ENCODE results near the gene RAB44. TPM values are rescaled to one million over a fixed set of nuclear protein-coding genes. Genes with fewer than 3 reads are reported as not detected.
A peak's percentile ranks its signal among the peaks of the same experiment; 100 is the strongest.

RAB44 gene
- total and polyA plus RNA-seq, 2 of the 13 experiments (the other 11 are each of a cell fraction or from before 2014, with no cell fraction given) = not detected

DNA sequence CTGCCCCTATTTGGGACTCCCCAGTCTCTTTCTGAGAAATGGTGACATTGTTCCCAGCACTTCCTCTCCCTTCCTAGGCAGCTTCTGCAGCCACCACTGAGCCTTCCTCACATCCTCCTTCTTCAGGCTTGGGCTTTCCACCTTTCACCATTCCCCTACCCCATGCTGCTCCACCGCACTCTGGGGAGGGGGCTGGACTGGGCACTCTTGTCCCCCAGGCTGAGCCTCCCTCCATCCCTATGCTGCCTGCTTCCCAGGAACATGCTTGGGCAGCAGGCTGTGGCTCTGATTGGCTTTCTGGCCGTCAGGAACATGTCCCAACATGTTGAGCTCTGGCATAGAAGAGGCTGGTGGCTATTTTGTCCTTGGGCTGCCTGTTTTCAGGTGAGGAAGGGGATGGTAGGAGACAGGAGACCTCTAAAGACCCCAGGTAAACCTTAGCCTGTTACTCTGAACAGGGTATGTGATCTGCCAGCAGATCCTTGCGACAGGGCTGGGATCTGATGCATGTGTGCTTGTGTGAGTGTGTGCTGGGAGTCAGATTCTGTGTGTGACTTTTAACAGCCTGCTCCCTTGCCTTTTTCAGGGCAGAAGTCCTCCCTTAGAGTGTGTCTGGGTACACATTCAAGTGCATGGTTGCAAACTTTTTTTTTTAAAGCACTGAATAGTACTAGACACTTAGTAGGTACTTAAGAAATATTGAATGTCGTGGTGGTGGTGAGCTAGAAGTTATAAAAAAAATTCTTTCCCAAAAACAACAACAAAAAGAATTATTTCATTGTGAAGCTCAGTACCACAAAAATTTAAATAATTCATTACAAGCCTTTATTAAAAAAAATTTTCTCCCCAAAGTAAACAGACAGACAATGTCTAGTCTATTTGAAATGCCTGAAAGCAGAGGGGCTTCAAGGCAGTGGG, 21.2 kb upstream of the RAB44 start (continued):
- TF ChIP-seq, protein P1, sequence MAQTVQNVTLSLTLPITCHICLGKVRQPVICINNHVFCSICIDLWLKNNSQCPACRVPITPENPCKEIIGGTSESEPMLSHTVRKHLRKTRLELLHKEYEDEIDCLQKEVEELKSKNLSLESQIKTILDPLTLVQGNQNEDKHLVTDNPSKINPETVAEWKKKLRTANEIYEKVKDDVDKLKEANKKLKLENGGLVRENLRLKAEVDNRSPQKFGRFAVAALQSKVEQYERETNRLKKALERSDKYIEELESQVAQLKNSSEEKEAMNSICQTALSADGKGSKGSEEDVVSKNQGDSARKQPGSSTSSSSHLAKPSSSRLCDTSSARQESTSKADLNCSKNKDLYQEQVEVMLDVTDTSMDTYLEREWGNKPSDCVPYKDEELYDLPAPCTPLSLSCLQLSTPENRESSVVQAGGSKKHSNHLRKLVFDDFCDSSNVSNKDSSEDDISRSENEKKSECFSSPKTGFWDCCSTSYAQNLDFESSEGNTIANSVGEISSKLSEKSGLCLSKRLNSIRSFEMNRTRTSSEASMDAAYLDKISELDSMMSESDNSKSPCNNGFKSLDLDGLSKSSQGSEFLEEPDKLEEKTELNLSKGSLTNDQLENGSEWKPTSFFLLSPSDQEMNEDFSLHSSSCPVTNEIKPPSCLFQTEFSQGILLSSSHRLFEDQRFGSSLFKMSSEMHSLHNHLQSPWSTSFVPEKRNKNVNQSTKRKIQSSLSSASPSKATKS (CRISPR knock-in tag; IDR thresholded peaks at IDR 0.05) = no peak
- TF ChIP-seq SPEN (CRISPR knock-in tag; IDR thresholded peaks at IDR 0.05; ENCODE audit: low read depth) (peak; percentile 37; the same call in 1 of the 2 replicates), ZNF720 (CRISPR knock-in tag; IDR thresholded peaks at IDR 0.05) (no peak), ZNF501 (CRISPR knock-in tag; IDR thresholded peaks at IDR 0.05) (peak; percentile 56; the same call in 1 of the 2 replicates), ATM (IDR thresholded peaks at IDR 0.05; ENCODE audit: borderline replicate concordance) (no peak), ZNF24 (IDR thresholded peaks at IDR 0.05) (no peak), ZMAT3 (CRISPR knock-in tag; conservative IDR thresholded peaks at IDR 0.05) (peak; percentile 82), ZNF333 (CRISPR knock-in tag; IDR thresholded peaks at IDR 0.05; ENCODE audit: borderline replicate concordance) (no peak), ZNF792 (CRISPR knock-in tag; IDR thresholded peaks at IDR 0.05) (peak; percentile 67), ZSCAN30 (CRISPR knock-in tag; IDR thresholded peaks at IDR 0.05) (peak; percentile 73; the same call in 1 of the 2 replicates), TP53 (CRISPR knock-in tag; conservative IDR thresholded peaks at IDR 0.05) (peak; percentile 100), ZBTB3 (CRISPR knock-in tag; IDR thresholded peaks at IDR 0.05; ENCODE audit: borderline replicate concordance, low read depth) (no peak), NFYB (CRISPR knock-in tag; IDR thresholded peaks at IDR 0.05) (peak; percentile 70; the same call in 1 of the 2 replicates), ZNF556 (CRISPR knock-in tag; IDR thresholded peaks at IDR 0.05; ENCODE audit: borderline replicate concordance) (no peak), ZNF713 (CRISPR knock-in tag; IDR thresholded peaks at IDR 0.05) (no peak), ZNF30 (CRISPR knock-in tag; IDR thresholded peaks at IDR 0.05) (no peak), ZNF441 (CRISPR knock-in tag; IDR thresholded peaks at IDR 0.05; ENCODE audit: borderline replicate concordance) (peak; percentile 86)
- TF ChIP-seq, protein P2, sequence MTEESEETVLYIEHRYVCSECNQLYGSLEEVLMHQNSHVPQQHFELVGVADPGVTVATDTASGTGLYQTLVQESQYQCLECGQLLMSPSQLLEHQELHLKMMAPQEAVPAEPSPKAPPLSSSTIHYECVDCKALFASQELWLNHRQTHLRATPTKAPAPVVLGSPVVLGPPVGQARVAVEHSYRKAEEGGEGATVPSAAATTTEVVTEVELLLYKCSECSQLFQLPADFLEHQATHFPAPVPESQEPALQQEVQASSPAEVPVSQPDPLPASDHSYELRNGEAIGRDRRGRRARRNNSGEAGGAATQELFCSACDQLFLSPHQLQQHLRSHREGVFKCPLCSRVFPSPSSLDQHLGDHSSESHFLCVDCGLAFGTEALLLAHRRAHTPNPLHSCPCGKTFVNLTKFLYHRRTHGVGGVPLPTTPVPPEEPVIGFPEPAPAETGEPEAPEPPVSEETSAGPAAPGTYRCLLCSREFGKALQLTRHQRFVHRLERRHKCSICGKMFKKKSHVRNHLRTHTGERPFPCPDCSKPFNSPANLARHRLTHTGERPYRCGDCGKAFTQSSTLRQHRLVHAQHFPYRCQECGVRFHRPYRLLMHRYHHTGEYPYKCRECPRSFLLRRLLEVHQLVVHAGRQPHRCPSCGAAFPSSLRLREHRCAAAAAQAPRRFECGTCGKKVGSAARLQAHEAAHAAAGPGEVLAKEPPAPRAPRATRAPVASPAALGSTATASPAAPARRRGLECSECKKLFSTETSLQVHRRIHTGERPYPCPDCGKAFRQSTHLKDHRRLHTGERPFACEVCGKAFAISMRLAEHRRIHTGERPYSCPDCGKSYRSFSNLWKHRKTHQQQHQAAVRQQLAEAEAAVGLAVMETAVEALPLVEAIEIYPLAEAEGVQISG (CRISPR knock-in tag; IDR thresholded peaks at IDR 0.05) = peak; percentile 55
- TF ChIP-seq, protein P3, sequence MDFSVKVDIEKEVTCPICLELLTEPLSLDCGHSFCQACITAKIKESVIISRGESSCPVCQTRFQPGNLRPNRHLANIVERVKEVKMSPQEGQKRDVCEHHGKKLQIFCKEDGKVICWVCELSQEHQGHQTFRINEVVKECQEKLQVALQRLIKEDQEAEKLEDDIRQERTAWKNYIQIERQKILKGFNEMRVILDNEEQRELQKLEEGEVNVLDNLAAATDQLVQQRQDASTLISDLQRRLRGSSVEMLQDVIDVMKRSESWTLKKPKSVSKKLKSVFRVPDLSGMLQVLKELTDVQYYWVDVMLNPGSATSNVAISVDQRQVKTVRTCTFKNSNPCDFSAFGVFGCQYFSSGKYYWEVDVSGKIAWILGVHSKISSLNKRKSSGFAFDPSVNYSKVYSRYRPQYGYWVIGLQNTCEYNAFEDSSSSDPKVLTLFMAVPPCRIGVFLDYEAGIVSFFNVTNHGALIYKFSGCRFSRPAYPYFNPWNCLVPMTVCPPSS (IDR thresholded peaks at IDR 0.05) = no peak
- TF ChIP-seq, protein P4, sequence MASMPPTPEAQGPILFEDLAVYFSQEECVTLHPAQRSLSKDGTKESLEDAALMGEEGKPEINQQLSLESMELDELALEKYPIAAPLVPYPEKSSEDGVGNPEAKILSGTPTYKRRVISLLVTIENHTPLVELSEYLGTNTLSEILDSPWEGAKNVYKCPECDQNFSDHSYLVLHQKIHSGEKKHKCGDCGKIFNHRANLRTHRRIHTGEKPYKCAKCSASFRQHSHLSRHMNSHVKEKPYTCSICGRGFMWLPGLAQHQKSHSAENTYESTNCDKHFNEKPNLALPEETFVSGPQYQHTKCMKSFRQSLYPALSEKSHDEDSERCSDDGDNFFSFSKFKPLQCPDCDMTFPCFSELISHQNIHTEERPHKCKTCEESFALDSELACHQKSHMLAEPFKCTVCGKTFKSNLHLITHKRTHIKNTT (CRISPR knock-in tag; IDR thresholded peaks at IDR 0.05) = no peak
- TF ChIP-seq, protein P5, sequence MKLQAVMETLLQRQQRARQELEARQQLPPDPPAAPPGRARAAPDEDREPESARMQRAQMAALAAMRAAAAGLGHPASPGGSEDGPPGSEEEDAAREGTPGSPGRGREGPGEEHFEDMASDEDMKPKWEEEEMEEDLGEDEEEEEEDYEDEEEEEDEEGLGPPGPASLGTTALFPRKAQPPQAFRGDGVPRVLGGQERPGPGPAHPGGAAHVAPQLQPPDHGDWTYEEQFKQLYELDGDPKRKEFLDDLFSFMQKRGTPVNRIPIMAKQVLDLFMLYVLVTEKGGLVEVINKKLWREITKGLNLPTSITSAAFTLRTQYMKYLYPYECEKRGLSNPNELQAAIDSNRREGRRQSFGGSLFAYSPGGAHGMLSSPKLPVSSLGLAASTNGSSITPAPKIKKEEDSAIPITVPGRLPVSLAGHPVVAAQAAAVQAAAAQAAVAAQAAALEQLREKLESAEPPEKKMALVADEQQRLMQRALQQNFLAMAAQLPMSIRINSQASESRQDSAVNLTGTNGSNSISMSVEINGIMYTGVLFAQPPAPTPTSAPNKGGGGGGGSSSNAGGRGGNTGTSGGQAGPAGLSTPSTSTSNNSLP (IDR thresholded peaks at IDR 0.05; ENCODE audit: low read depth, low read length) = no peak
